ENCODE measurements around the gene LARP4B.
A peak's percentile ranks its signal among the peaks of the same experiment; 100 is the strongest.
"Not testable (repeated sequence)": the region's sequence is repeated elsewhere in the genome, so short reads cannot be mapped to it uniquely, and the experiment has no call there.

LARP4B gene

DNA sequence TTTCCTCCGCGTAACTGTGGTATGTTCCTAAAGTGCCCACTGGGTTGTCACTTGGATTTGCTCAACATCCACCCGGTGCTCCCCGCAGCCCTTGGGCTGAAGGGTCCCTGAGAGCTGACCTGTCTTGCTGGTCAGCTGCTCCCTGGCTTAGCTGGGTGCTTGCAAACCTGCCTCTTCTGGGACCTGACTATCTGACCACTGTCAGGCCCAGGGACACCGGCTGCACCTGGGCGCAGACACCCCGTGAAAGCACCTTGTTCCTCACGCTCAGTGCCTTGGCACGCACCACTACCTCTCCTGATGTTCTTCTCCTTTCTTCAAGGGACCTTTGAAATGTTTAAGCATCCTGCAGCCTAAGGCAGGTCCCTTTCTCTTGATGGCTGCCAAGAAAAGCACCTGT lies 26.6 kb upstream of the LARP4B start:
- no peak for DNase-seq

- no peak for DNase-seq
Measured at GRCh38 chr10:955820-956217, 24.3 kb upstream of the LARP4B start.

GRCh38 chr10:955127-955819 lies 23.8 kb upstream of the LARP4B start:
- no peak for DNase-seq

DNA sequence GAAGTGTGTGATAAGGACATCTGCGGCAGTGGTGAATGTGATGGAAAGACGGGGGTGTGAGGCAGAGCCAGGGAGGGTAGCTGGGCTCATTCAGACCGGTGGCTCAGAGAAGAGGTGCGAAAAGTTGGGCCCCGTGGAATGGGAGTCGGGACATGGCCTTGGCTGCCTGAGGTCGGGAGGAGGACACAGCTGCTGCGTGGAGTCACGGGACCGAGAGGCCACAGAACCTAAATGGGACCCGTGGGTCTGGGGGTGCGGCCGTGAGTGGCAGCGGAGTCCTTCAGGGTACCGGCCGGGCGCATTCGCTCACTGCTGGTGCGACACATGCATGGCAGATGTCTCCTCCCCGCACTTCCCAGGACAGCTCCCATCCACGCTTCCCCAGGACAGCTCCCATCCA lies 22.9 kb upstream of the LARP4B start:
- no peak for DNase-seq

DNA sequence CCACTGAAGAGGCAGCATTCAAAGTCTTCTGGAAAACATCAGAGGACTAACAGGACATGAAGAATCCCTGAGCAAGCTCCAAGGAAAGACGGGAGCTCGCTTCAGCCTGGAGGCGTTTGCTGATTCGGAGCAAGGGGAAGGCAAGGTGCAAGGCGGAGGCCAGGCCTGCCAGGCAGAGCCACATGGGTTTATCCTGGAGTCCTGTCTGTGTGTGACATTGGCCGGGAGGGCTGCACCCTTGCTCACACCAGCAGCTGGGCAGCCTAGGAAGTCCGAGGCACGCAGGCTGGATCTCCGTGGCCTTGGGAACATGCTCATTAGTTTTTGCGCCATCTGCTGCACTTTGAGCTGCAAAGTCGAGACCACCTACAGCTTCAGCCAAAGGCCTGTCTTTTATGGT lies 22.3 kb upstream of the LARP4B start:
- DNase-seq, result no peak

- DNase-seq, result no peak
Measured at GRCh38 chr10:949446-949845, 17.9 kb upstream of the LARP4B start.

- DNase-seq, result no peak
Measured at GRCh38 chr10:948347-948746, 16.8 kb upstream of the LARP4B start.

DNA sequence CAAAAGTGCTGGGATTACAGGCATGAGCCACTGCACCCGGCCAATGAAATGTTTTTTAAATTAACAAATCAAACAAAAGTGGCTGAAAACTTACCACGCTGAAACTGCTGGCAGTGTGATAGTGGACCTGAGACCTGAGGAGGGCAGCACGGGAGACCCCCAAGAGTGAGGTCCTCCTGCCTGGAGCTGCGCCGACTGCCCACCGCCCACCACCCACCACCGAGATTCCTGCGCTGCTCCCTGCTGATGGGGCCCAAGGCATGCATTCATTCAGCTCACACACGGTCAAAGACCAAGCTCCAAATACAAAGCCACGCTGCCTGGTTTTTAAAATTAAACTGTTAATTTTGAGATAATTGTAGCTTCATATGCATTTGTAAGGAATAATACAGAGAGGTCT lies 16.4 kb upstream of the LARP4B start:
- no peak for DNase-seq

GRCh38 chr10:947051-947450 lies 15.5 kb upstream of the LARP4B start:
- no peak for DNase-seq

DNA sequence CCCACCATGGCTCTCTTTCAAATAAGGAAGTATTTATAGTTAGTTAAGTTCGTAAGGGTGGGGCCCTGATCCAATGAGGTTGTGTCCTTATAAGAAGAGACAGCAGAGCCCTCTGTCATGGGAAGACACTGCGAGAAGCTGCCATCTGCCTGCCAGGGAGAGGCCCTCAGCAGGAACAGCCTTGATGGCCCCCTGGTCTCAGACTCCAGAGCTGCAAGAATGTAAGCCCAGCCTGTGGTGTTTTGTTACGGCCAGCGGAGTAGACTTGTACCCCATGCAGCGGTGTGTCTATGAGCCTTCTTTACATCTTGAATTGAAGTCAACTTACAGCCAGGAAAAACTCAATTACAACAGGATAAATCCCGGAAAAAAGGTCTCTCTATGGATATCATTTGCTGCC lies 14.3 kb upstream of the LARP4B start:
- DNase-seq, result no peak

DNA sequence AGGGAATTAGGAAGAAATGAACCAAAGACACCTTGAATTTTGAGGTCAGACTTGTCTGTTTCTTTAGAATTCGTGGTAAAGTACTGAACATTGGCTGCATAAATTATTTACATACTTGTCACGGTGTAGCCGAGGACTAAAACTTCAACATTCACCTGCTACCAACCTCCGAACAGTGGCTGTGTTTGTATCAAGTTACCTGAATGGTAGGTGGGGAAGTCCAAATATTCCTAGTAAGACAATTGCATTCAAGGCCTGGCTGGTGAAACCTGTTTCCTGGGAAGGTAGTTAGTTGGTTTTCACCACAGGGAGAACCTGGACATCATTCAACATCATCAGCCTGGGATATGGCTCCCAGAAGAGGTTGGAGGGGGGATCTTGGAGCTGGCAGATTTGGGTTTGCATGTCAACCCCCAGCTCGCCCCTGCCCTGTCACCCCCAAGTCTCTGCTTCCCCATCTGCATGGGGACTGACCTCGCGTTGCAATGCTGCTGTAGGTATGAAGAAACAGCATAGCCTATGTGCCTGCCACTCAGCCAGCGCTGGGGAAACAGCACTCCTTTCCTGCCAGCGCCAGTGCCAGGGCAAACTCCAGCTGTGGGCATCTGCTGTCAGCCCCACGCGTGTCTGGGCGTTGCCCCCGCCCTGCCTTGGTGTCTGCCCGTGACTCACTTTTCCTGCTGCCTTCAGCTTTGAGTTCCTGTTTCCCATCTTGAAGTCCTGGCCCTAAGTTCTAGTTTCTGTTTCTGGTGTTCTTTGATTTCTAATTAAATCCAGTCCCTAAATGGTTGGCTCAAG lies 12.7 kb upstream of the LARP4B start:
- no peak for DNase-seq

DNA sequence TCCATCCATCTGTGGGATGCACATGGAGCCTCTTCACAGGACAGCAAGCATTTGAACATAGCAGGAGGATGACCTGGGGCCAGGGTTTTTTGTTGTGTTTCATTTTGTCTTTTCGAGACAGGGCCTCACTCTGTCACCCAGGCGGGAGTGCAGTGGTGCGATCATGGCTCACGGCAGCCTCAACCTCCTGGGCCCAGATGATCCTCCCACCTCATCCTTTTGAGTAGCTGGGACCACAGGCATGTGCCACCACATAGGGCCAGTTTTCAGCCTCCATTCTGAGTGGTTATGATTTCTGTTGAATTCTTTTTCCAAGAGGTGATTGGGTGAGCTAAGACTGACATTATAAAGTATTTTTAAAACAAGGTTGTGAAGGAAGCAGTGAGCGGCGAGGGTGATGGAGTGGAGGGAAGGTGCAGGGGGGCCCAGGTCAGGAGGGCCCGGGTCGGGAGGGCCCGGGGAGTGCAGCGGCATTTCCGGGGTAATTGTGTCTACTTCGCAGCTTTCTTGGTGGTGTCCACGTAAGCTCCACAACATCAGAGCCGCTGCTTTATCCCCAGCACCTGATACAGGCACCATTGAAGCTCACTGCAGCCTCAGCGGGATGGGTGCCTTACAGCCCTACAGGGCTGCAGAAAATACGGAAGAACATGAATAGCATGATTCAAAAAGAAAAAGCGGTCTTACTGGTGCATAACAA lies 12.0 kb upstream of the LARP4B start:
- DNase-seq, result no peak

GRCh38 chr10:938941-939678 lies 7.6 kb upstream of the LARP4B start:
- no peak for DNase-seq

DNA sequence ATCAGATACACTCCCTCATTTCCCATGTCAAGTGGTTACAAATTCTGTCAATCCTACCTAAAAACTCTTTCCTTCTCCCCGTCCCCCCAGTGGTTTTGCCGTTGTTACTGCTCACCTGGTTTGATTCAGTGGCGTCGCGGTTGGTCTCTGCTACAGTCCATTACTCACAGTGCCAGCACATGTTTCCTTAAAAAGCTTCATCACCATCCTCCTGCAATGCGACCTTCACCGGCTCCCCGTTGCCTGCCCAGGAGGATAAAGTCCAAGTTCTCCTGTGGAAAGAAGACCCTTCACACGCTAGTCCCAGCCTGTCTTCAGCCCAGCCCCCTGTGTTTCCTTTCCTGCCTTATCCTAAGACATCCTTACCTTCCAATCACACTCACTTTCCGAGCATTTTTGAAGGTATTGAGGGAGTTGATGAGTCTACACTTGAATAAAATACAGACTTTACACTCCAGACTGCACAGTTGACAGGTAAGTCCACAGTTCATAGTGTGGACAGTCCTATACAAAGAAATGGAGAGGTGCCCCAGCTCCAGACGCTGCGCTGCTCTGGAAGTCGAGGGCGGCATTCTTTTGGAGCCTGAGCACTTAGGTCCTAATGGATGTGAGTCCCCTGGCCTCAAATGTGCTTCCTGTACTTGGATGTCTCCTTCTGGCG lies 3.4 kb upstream of the LARP4B start:
- no peak for DNase-seq

- not testable (repeated sequence) for DNase-seq
Measured at GRCh38 chr10:934165-934564, 2.7 kb upstream of the LARP4B start.

GRCh38 chr10:932589-932988 lies 1.1 kb upstream of the LARP4B start:
- DNase-seq, result peak; percentile 6

DNA sequence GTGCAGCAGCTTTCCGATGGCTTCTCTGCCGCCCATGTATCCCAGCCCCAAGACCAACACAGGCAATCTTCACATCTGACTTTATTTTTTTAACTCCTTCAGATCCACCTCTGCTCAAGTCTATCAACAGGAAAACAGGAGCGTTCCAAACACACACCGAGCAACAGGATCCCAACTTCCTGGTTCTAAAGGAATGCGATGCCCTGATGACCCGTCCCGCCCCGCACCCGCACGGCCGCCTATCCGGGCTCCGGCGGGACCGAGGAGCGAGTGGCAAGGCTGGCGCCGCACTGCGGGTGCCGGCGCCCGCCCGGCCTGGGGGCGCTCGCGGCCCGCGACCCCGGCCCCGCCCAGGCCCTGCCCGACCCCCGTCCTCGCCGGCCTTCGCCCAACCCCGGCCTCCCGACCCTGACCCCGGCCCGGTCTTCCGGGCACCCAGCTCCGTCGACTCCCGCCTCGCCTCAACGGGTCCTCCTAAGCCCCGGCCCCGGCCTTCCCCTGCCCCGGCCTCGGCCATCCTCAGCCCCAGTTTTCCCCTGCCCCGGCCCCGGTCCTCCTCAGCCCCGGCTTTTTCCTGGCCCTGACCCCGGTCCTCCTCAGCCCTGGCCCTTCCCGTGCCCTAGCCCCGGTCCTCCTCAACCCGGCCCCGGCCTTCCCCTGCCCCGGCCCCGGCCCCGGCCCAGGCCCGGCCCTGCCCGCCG lies 730 bp downstream of the LARP4B start:
- peak; percentile 8 for DNase-seq

- no peak for DNase-seq
Measured at GRCh38 chr10:929960-930624, 1.4 kb downstream of the LARP4B start.

DNA sequence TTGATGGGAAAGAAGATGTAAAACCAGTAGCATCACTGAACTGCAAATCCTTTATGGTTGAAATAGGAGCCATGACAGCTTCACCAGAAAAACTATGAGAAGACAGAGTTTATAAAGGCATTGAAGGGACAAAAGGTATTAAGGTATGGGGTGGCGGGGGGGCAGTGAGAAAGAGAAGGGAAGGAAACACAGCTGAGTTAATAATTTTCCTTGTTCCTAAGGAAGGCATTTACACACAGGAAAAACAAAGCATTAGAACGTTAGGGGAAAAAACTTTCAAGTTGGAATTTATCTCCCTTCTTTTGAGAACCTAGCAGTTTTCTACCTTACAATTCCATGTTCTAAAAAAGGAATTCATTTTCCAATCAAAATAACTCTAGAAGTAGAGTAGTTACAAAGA lies 4.4 kb downstream of the LARP4B start:
- DNase-seq, result no peak

- no peak for DNase-seq
Measured at GRCh38 chr10:926075-926698, 5.3 kb downstream of the LARP4B start.

GRCh38 chr10:924524-924859 lies 7.0 kb downstream of the LARP4B start:
- no peak for DNase-seq

All from effector CD4-positive, alpha-beta T cell (primary cell).